ENCODE data around the gene TIRAP. TPM values are rescaled to one million over a fixed set of nuclear protein-coding genes. Genes with fewer than 3 reads are reported as not detected.

Gene TIRAP
- total and polyA plus RNA-seq, 9 of the 15 experiments (the other 6 are each of a cell fraction or from before 2014, with no cell fraction given) = 0.60 to 8.7 (median 3.7) TPM

DNA sequence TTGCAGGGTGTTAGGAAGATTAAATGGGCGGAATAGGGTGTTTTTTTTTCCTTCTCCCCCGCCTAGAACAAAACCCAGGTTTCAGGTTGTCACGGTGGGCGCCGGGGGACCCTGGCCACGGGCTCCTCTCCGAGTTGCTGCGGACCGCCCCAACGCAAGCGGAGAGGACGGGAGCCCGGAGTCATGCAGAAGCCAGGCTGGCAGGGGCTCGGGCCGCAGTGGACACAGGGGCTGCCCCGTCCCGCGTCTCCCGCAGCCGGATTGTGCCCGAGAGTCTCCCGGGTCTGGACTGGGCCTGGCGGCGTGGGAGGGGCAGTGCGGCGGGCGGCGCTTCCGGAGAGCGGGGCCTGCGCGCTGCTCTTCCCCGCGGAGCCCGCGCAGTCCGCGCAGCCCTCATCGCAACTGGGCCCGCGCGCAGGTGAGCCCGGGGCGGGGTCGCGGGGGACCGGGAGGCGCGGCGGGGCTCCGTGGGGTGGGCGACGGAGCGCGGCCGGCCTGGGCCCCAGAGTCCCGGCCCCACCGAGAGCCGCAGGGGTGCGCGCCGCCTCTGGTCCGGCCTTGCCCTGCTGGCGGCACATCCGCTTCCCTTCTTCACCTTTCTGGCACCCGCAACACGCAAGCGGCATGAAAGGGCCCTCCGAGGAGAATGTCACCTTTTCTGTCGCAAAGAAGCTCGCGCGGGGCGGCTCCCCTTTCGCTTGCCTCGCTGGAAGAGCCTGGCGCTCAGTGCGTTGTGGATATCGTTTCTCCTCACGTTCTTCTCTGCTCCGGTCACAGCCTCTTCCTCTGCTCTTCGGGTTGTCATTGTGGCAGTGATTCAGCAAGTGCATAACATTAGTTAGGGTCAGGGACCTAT is at the start of gene TIRAP (continued):
- TF ChIP-seq, protein P1, sequence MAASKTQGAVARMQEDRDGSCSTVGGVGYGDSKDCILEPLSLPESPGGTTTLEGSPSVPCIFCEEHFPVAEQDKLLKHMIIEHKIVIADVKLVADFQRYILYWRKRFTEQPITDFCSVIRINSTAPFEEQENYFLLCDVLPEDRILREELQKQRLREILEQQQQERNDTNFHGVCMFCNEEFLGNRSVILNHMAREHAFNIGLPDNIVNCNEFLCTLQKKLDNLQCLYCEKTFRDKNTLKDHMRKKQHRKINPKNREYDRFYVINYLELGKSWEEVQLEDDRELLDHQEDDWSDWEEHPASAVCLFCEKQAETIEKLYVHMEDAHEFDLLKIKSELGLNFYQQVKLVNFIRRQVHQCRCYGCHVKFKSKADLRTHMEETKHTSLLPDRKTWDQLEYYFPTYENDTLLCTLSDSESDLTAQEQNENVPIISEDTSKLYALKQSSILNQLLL (CRISPR knock-in tag; IDR thresholded peaks at IDR 0.05; ENCODE audit: borderline replicate concordance) = no peak
- TF ChIP-seq TAF15 (IDR thresholded peaks at IDR 0.05; ENCODE audit: low read depth, low read length) (no peak), HDAC6 (IDR thresholded peaks at IDR 0.05; ENCODE audit: low read depth, low read length) (no peak), EZH2 (IDR thresholded peaks at IDR 0.05; ENCODE audit: borderline replicate concordance, low read depth, low read length) (no peak), ZNF165 (CRISPR knock-in tag; IDR thresholded peaks at IDR 0.05; ENCODE audit: borderline replicate concordance) (no peak), HCFC1 (IDR thresholded peaks at IDR 0.05; ENCODE audit: low read depth, low read length) (no peak), NONO (IDR thresholded peaks at IDR 0.05; ENCODE audit: low read depth in 2 of 2, low read length in 1 of 2) (peak; percentile 56 to 66; a peak in 1 of 4 replicates), PPARD (CRISPR knock-in tag; IDR thresholded peaks at IDR 0.05) (no peak), BHLHE40 (IDR thresholded peaks at IDR 0.05; ENCODE audit: low read length) (peak; percentile 68), ZNF551 (CRISPR knock-in tag; IDR thresholded peaks at IDR 0.05) (no peak), HDAC1 (IDR thresholded peaks at IDR 0.05) (peak in 1 of 2 experiments; percentile 35; a peak in 1 of 4 replicates), WHSC1 (IDR thresholded peaks at IDR 0.05; ENCODE audit: low read length) (no peak), ATF7 (IDR thresholded peaks at IDR 0.05) (no peak), SLC30A9 (CRISPR knock-in tag; IDR thresholded peaks at IDR 0.05) (no peak), RCOR1 (IDR thresholded peaks at IDR 0.05; ENCODE audit: borderline replicate concordance in 1 of 2, low read depth in 2 of 2, low read length in 2 of 2) (no peak; a peak in 1 of 4 replicates), ZC3H11A (IDR thresholded peaks at IDR 0.05; ENCODE audit: low read depth, low read length) (no peak), SAP30 (IDR thresholded peaks at IDR 0.05; ENCODE audit: borderline replicate concordance, insufficient read depth, low read depth, low read length, poor library complexity, severe bottlenecking) (no peak), ZNF232 (CRISPR knock-in tag; IDR thresholded peaks at IDR 0.05) (no peak), ZKSCAN8 (CRISPR knock-in tag; IDR thresholded peaks at IDR 0.05) (no peak), ZNF609 (CRISPR knock-in tag; IDR thresholded peaks at IDR 0.05; ENCODE audit: borderline replicate concordance) (no peak), MEIS2 (IDR thresholded peaks at IDR 0.05; ENCODE audit: partially characterized antibody) (no peak), BRD4 (IDR thresholded peaks at IDR 0.05) (no peak), PHB (CRISPR knock-in tag; IDR thresholded peaks at IDR 0.05) (no peak)

Measured in K562 (cell line).